ELF-1 (cell line): ENCODE measurements around the gene TLE4.
"Not testable (repeated sequence)": the region's sequence is repeated elsewhere in the genome, so short reads cannot be mapped to it uniquely, and the experiment has no call there.

Source experiments
- DNase-seq: peaks from one replicate; pipeline ENCODE4 v3.0.0-alpha.2; 2016; ENCODE audit warnings: low read depth, low spot score

Gene TLE4

DNA sequence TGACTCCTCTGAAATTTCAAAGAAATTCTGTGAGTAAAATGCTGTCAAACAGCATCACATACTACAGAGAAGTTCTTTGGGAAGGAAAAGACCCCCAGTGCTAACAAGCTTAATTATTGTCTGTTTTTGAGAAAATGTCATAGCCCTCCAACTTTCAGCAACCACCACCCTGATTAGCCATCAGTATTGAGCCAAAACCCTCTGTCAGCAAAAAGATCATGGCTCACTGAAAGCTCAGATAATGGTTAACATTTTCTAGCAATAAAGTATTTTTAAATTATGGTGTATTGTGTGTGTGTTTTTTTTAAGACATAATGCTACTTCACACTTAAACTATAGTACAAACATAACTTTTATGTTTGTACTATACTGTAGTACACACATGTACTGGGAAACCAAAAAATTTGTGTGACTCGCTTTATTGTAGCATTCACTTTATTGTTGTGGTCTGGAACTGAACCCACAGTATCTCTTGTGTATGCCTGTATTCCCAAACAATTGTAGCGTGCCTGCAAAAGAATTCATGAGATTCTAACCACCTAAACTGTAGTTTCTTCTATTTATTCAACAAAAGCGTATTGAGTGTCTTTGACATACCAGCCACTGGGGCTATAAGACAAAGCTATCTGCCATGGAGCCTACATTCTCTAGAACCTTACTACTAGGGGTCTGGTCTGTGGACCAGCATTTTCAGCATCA lies 31.6 kb downstream of the TLE4 start:
- no peak for DNase-seq

DNA sequence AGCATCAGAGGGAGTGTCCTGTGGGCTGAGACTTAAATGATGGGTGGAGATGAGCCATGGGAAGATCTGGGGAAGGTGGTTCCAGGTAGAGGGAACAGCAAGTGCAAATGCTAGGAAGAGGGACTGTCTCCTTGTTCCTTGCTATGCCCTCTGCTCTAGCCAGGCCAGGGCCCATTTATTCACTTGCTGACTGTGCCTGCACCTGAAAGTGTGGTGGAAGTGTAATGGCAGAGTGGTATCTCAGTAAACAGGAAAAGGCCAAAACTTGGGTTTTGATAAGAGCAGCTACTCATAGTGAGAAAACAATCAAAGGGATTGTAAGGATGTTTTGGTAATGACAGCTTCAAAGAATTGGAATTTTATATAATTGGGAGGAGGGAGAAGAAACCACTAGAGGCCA lies 32.4 kb downstream of the TLE4 start:
- no peak for DNase-seq

DNA sequence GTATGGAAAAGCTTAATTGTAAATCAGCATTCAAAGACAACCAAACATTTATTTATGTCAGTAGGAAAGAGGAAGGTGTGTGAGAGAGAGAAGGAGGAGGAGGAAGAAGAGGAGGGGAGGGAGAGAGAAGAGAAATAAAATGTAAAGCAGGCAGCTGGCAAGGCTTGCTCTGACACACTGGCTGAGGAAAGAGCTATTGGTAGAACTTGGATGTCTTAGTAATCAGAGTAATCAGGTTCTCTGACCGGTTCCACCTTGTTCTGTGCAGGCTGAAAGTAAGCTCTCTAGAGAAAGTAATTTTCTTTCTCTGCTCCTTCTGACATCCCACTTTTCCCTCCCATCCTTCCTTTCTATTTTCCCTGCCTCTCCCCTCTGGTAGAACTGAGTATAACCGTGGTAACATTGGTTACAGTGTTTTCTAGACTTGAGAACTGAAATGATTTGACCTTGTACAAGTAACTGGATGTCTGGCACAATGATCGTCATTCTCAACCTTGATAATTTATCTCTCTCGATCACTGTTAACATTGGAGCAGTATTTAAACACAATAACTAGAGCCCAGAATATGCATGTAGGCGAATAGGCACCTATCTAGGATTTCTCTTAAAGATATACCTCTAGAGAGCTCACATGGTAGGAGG lies 33.3 kb downstream of the TLE4 start:
- no peak for DNase-seq

DNA sequence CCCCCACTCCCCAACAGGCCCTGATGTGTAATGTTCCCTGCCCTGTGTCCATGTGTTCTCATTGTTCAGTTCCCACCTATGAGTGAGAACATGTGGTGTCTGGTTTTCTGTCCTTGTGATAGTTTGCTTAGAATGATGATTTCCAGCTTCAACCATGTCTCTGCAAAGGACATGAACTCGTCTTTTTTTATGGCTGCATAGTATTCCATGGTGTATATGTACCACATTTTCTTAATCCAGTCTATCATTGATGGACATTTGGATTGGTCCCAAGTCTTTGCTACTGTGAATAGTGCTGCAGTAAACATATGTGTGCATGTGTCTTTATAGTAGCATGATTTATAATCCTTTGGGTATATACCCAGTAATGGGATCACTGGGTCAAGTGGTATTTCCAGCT lies 34.8 kb downstream of the TLE4 start:
- not testable (repeated sequence) for DNase-seq

DNA sequence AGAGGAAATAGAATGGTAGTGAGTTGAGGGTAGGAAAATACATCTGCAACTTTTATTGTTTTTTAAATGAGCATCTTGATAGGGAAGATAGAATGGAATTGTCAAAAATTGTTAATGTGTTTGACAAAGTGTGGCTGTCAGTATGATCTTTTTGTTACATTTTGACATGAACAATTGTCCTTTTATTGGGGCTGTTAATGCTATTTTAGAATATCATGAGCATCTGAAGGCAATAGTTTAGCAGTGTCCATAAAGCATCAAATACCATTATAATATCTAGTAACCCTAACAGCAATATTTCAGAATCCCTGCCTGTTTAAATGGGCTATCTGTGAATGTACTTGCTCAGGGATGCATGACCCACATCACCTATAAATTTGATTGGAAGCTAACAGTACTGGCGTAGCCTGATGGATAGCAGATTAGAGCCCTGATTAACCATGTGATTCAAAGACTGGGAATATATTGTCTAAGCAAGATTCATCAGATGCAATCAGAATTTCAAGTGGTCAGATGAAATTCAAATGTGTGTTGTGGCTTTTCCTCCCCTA lies 37.8 kb downstream of the TLE4 start:
- no peak for DNase-seq

DNA sequence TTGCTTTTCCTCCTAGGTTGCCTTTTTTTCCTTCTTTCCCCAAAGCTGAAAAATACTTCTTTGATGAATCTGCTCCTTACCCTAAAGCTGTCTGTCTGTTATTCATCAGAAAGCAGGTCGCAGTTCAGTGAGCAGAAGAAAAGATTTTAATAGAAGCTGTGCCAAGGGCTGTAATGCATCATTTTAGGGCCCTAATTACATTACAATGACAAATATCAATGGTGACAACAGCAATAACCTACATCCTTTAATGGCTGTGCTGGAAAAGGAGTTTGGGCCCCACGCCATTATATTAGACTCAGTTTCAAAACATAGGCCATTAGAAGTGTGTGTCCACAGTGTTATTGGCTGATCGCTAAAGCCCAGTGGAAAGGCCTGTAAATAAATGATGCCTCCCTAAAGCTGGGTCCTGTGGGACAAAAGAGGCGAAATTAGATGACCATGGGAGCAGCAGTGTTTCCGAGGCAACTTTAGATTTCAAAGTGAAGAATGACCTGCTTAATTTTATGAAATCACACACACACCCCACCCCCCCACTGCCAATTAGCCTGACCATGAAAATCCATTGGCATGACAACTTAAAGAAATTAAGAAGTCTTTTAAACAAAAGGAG lies 38.4 kb downstream of the TLE4 start:
- DNase-seq: no peak

DNA sequence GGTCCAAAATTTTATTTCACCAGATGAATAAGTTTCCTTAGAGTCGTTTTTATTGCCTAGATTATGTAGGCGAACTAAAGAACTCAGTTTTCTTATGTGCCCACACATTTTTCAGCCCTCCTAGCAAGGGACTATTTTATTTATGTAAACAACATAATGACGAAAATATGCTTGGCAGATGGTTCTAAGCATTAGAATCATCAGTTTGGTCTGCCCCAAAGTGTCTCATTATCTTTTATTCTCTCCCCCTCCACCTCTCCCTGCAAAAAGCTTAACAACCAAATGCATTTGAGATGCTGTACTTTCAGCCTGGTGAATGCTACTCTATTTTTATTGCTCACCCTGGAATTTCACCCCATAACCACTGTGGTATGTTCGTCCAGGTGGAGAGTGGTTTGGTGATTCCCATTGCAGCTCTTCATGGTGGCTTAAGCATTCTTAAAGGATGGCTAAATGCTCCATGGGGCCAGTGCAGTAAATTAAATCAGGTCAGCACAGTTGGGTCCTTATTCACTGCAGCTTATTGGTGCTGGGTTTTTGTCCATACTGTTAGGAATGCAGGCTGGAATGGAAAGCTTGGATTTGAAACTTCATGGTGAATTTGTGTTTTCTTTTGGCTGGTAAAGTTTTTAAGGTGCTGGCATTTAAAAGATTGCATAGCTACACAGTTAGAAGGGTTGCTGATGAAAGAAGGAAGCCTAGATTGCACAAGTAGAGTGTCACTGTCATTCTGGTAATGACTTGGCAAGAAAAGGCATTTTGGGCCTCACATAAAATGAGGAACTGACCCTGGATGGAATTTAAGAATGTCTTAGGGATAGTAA lies 39.2 kb downstream of the TLE4 start:
- DNase-seq: peak; percentile 24

DNA sequence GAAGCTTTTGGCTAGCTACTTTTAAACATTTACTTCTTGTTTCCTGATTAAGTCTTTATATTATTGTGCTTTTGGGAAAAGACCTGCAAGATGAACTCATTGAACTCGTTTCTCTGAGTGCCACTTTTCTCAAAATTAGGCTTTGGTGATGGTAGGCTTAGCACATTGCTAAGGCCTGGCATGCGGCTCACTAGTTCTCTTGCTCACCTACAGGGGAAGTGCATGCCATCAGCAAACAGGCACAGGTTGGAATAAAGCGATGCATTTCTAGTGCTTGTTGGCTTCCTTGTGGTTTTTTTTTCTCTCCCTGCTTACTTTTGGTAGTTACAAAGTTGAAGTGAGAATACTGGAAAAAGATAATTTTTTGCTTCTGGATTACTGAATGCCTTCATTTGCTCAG lies 41.4 kb downstream of the TLE4 start:
- DNase-seq: no peak

DNA sequence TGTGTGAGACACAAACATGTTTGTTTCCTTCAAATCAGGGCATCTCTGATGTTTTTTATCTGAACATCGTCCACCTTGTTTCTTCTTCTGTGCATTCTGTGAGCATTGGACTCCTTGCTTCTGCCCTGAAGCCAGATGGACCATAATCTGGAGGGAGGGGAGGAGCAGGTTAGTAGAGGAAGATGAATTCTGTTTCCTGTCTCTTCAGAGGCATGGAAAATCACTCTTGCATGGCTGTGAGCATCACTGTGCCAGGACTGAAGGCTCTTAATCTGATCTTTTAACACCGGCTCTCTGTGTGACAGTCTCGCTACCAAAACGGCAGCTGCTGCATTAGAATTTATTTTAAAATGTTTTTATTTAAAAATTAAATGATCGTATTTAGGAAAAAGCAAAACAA lies 43.3 kb downstream of the TLE4 start:
- DNase-seq: no peak

DNA sequence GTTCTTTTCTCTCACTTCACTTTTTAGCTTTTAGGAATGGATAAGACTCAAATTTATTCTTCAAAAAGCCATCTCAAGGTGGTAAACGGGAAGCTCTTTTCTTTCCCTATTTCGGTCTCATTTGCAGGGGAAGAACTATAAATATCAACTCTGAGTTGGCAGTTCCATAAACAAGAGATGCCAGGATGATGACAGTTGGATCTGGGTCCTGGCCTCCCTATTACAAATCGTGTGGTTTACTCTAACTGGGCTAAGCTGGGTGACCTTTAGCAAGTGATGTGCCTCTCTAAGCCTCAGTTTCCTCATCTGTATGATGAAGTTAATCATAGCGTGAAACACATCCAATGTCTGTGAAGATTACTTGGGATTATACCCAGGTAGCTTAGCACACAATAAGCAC lies 44.2 kb downstream of the TLE4 start:
- no peak for DNase-seq

DNA sequence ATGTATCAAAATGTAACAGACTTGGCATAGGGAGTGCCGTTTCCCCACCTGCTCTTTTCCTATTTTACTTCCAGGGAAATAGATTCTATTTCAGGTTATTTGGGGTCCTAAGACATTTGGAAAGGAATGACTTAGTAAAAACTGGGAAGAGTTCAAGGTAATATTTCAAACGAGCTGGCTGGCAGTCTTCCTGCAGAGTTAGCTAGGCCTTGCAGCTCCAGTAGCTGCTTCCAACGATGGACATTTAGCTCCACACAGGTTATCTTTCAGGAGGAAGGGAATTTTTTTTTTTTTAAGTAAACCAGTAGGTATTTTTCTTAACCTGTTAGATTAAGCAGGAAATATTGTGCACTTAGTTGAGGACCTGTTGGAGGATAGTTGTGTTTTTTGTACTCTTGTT lies 45.2 kb downstream of the TLE4 start:
- no peak for DNase-seq

DNA sequence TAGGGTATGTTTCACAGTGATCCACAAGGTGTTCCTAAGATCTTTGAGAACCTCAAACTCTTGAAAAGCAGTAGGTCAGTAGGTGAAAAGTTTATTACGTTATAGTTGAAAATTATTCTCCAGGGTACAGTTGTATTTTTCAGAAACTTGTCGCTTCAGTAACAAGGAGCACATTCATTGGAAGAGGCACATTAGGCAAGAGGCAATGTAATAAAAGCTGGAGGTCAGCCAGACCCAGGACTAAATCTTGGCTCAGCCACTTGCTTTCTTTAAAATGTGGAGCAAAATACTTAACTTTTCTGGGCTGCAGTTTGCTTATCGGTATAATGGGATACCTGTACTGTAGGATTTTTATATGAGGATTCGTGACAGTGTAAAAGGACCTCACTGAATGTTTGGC lies 45.6 kb downstream of the TLE4 start:
- DNase-seq: no peak

DNA sequence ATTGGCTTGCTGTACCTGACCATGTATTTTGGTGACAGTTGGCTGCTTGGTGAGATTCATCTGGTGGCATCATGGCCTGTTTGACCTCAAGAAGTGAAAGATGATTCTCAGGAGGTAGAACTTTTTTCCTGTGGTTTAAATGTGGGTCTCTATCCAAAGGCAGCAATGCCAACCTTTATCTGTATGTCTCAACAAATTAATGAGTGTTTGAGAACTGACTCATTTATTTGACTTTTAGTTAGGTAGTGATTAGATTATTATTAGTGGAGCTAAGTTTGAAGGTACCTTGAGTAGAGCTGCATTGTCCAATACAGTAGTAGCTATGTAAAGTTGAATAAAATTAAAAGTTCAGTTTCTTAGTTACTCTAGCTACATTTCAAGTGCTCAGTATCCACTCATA lies 48.2 kb downstream of the TLE4 start:
- no peak for DNase-seq

DNA sequence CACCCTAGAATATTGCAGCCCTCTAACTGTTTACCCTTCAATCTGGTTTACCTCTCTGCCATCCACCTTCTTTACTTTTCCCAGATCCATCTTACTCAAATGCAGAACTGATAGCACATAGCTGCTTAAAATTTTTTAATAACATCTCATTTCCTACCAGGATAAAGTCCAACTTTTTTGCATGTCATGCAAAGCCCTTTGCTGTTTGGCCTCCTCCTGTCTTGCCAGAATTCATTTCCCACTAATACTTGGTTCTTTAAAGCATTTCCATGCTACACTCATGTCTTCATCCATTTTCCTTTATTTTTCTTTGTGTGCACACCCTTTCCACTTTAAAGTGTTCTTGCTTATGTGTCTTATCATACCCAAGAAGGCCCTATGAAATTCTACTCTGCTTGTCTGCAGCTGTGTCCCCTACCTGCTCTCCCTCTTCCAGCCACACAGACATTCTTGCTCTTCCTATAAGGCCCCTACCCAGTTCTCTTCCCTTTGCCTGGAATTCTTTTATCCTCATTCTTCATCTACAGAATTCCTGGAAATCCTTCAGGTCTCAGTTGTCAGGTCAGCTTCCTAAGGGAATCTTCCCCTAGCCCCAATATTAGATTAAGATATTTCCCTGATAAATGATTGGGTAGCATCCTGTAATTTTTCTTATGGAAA lies 50.3 kb downstream of the TLE4 start:
- no peak for DNase-seq

DNA sequence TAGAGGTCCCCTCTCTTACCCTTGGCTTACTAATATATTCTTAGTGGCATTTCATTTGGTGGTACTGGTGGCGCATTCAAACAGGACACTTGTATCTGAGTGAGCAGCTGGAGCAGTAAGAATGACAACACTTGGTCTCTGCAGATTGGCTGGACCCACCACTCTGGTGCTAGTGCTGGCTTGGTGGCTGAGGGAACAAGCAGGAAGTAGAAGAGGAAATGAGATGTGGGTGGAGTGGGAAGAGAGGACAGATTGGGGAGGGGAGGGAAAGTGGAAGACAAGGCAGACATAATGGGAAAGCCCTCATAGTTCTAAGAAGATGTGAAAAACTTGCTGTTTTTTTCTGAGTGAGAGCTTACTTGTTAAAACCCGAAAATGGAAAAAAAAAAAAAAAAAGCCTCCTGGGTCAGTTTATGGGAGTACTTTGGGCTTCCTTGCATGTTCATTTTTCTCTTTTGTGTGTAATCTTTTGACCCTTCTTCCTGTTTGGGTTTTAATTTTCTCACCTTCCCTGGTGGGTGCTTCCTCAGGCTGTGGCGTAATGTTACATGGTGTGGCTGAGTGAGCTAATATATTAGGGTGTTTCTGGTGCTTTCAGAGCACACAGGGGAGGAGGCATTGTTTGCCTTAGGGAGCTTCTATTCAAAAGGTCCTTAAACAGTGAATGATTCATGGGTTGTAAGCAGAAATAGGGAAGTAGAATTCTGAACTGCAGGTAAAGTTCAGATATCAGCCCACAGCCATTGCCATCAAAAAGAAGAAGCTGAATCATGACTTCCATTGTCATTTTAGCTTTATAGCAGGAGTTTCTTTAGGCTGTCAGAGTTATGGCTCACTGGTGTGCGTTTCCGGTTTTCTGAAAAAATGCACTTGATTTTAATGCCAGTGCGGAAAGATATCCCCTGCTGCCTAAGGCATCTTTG lies 52.3 kb downstream of the TLE4 start:
- DNase-seq: peak; percentile 23

DNA sequence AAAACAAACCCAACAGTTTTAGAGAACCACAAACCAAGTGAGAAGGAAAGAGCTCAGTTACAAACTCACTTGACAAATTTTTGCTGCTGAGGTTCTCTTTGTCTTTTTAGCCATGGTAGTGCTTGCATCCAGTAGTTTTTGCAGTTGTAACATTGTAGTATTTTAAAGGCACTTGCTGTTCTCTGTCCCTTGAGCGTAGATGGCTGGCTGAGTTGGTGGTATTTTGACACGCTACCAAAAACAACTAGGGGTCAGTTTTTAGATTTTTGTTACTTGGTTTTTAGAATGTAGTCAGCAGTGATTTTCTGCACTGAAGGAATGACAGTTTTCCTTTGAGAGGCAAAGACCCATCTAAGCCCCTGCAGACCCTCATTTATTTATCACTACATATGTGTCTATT lies 58.0 kb downstream of the TLE4 start:
- no peak for DNase-seq

DNA sequence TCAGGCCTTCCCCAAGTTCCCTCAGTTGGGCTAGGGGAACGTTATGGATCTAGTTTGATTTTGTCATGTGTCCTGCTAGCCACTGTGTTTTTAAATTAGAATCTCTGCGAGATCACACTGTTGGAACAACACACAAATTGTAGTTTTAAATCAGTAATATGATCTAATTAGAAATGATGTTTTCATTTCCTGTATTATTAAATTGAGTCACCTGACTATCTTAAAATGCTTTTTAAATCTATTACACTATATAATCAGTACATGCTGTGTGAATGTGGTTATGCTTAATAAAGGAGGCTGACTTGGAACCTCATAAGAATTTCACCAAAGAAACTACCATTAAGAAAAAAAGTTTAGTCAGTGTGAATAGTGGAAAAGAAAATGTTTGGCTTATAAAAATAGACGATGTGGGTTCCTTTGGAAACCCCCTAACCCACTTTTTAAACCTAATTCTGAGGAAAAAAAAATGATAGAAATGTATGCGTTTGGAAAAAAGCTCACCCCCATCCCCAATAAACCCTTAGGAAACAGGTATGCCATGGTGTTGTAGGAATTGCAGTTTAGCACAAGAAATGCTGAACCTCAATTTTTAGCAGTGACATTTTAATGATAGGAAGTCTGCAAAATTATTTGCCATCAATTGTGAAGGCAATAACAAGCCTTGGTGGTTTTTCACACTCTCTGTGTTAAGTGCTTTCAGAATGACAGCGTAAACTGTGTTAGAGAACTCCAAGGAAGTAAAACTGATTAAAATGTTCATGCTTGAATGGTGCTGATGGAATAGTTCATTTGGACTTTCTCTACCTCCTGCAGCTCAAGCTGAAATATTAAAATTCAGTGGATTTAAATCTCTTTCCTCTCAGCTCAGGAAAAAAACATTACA lies 59.0 kb downstream of the TLE4 start:
- no peak for DNase-seq

DNA sequence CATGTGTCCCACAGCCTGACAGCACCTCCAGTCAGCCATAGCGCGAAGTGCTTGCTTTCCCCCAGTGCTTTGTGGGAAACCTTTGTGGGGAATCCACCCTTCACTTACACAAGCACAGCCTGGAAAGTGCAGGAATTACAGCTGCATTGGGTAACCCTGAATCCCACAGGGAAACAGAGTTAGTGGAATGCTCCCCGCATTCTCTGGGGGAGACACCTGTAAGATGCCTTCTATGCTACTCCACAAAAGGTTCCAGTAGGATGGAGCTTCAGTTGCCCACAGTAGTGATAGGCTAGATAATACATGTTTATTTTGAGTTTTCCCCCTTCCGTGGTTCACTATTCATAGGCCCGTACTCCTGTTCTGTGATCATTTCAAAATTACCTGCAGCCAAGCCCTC lies 60.3 kb downstream of the TLE4 start:
- no peak for DNase-seq

DNA sequence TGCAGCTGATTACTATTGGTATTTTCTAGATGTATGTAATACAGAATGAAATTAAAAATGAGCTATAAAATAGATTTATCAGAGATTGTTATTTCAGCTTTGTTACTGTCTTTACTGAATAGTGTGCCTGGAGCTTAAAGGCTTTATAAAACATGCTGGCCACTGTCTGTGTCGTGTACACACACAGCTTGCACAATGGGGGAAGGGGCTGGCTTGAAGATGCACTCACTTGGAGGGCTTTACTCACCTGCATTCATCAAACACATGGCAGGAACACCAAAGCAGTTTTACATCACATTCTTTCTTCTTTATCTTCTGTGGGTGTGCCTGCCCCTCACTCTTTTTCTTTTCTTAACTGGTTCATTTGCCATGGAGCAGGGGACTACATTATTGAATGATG lies 60.9 kb downstream of the TLE4 start:
- DNase-seq: no peak

DNA sequence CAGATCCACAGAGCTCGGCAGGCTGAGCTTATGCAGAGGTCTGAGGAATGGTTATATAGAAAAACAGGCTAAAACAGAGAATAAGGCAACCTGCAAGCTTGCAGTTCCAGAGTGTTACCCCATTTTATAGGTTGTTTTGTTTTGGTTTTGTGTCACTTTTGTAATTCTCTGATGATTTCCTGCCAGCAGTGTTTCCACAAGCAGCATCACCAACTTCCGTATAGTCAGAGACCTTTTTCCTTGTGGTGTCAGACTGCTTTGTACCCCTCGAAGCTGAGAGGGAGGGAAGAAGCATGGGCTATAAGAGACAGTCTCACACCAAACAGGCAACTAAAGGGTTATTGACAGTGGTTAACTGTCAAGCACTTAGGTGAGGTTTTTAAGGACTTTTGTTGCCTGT lies 61.8 kb downstream of the TLE4 start:
- no peak for DNase-seq
